ENCODE measurements around the gene KLK4. TPM values are rescaled to one million over a fixed set of nuclear protein-coding genes. Genes with fewer than 3 reads are reported as not detected.
"Not testable (repeated sequence)": the region's sequence is repeated elsewhere in the genome, so short reads cannot be mapped to it uniquely, and the experiment has no call there.

Gene KLK4
- total RNA-seq, 4 donors from 2014 or later, result not detected

DNA sequence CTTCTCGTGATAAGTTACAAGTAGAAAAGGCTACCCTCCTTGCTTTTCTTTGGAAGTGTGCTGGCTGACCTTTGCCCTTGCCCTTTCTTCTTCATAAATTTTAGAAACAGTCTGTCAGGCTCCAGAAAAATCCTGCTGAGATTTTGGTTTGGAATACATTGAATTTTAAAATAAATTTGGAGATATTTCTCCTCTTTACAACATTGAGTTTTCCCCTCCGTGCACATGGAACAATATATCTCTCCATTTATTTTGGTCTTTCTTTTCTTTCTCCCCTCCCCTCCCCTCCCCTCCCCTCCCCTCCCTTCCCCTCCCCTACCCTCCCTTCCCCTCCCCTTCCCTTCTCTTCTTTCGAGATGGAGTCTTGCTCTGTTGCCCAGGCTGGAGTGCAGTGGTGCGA is 8.6 kb downstream of the KLK4 start:
- TF ChIP-seq, protein P1, sequence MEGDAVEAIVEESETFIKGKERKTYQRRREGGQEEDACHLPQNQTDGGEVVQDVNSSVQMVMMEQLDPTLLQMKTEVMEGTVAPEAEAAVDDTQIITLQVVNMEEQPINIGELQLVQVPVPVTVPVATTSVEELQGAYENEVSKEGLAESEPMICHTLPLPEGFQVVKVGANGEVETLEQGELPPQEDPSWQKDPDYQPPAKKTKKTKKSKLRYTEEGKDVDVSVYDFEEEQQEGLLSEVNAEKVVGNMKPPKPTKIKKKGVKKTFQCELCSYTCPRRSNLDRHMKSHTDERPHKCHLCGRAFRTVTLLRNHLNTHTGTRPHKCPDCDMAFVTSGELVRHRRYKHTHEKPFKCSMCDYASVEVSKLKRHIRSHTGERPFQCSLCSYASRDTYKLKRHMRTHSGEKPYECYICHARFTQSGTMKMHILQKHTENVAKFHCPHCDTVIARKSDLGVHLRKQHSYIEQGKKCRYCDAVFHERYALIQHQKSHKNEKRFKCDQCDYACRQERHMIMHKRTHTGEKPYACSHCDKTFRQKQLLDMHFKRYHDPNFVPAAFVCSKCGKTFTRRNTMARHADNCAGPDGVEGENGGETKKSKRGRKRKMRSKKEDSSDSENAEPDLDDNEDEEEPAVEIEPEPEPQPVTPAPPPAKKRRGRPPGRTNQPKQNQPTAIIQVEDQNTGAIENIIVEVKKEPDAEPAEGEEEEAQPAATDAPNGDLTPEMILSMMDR (IDR thresholded peaks at IDR 0.05), result no peak
- DNase-seq (ENCODE audit: low spot score), result no peak
- no peak for ATAC-seq (ENCODE audit: low FRiP score)

DNA sequence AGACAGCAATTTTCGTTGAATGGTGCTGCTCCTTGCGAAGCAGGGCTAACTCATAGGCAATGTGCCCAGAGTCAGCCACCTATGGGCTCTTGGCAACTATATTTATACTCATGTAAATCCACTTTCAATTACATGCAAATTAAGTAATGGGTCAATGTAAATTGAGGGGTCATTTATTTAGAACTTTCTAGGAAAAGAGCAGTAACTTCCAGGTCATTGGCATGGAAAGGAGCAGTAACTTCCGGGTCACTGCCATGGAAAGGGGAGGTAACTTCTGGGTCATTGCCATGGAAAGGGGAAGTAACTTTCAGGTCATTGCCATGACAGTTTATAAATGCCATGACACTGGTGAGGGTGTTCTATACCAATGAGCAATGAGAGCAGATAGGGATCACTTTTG is 11.6 kb downstream of the KLK4 start:
- no peak for DNase-seq (ENCODE audit: low spot score)
- TF ChIP-seq, protein P1 (IDR thresholded peaks at IDR 0.05), result no peak
- no peak for ATAC-seq (ENCODE audit: low FRiP score)

DNA sequence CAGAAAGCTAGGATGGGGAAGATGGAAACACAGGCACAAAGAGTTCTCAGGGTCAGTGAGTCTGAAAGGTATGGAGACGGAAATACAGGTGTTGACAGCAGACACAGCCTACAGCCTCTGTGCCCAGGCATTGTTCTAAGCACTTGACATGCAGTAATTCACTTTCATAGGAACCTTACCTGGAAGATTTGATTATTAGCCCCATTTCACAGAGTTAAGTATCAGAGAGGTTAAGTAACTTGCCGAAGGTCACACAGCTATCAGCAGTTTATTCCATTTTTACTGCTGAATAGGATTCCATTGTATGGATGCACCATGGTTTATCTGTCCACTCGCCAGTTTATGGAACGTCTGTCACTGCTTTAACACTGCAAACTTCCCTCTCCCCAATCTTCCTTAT is 13.2 kb downstream of the KLK4 start:
- DNase-seq (ENCODE audit: low spot score), result no peak
- TF ChIP-seq, protein P1 (IDR thresholded peaks at IDR 0.05), result no peak
- ATAC-seq (ENCODE audit: low FRiP score), result no peak

DNA sequence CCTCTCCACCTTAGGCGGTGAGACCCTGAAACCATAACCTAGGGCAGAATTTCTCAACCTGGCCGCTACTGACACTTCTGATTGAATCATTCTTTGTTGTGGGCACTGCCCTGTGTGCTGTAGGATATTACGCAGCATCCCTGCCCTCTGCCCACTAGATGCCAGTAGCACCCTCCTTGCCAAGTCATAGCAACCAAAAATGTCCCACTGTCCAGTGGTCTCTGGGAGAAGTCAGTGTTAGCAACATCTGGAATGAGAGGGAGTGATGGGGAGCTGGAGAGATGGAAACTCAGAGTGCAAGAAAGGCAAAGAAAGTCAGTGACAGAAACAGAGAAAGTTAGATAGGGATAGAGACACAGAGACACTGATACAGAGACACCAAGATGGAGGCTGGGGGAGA is 13.6 kb downstream of the KLK4 start:
- DNase-seq (ENCODE audit: low spot score), result no peak

DNA sequence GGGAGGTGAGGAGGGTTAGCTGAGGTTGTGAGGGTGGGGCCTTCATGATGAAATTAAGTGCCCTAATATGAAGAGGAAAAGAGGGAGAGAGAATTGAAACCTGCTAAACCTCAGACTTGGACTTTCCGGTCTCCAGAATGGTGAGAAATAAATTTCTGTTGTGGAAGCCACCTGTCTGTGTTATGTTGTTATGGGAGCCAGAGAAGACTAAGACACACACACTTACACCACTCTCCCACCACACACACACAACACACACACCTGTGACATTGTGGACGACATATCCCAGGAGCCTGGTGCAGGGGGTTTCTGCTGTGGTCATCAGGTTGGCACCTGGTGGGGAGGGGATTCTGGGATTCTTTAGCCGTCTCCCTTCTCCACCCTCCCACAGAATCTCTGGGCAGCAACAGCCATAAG is 14.0 kb downstream of the KLK4 start:
- TF ChIP-seq, protein P1 (IDR thresholded peaks at IDR 0.05), result no peak
- no peak for ATAC-seq (ENCODE audit: low FRiP score)
- DNase-seq (ENCODE audit: low spot score), result no peak

More for the DNA sequence above, 13.6 kb downstream of the KLK4 start:
- no peak for ATAC-seq (ENCODE audit: low FRiP score)
- TF ChIP-seq, protein P1 (IDR thresholded peaks at IDR 0.05), result no peak

DNA sequence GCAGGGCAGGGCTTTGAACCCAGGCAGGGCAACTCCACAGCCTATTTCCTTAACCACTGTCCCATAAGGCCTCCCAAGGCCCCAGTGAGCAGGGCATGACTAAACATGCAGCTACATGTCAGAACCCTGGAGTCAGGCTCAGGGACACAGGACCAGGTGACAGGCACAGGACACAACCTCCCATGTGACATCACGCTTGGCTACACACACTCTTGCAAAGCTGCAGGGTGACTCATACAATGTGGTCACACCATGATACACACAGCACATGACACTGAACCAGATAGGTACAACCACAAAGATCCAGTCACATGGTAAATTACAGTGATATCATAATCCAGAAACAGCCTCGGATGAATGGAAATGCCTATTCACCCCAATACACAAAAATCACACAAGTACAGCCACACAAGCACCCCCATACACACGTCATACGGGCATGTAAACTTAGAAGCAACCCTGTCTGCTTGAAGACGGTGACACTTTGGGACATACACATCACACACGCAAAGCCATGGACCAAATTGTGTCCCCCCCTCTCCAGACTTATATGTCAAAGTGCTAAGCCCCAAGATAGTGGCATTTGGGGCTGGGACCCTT is 14.5 kb downstream of the KLK4 start:
- no peak for DNase-seq (ENCODE audit: low spot score)
- TF ChIP-seq, protein P1 (IDR thresholded peaks at IDR 0.05), result no peak
- ATAC-seq (ENCODE audit: low FRiP score), result no peak

DNA sequence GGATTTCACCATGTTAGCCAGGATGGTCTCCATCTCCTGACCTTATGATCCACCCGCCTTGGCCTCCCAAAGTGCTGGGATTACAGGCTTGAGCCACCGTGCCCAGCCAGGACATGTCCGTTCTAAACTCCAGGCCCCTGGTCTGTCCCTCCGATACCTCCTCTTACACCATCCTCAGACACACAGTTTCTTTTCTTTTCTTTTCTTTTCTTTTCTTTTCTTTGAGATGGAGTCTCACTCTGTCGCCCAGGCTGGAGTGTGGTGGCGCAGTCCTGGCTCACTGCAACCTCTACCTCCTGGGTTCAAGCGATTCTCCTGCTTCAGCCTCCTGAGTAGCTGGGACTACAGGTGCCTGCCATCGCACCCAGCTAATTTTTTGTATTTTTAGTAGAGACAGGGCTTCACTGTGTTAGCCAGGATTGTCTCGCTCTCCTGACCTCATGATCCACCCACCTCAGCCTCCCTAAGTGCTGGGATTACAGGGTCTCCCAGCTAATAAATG is 15.1 kb downstream of the KLK4 start:
- ATAC-seq (ENCODE audit: low FRiP score), result not testable (repeated sequence)

More for the DNA sequence above, 15.1 kb downstream of the KLK4 start:
- not testable (repeated sequence) for DNase-seq (ENCODE audit: low spot score)
